ENCODE measurements around the gene MRPS7.

MRPS7 gene

DNA sequence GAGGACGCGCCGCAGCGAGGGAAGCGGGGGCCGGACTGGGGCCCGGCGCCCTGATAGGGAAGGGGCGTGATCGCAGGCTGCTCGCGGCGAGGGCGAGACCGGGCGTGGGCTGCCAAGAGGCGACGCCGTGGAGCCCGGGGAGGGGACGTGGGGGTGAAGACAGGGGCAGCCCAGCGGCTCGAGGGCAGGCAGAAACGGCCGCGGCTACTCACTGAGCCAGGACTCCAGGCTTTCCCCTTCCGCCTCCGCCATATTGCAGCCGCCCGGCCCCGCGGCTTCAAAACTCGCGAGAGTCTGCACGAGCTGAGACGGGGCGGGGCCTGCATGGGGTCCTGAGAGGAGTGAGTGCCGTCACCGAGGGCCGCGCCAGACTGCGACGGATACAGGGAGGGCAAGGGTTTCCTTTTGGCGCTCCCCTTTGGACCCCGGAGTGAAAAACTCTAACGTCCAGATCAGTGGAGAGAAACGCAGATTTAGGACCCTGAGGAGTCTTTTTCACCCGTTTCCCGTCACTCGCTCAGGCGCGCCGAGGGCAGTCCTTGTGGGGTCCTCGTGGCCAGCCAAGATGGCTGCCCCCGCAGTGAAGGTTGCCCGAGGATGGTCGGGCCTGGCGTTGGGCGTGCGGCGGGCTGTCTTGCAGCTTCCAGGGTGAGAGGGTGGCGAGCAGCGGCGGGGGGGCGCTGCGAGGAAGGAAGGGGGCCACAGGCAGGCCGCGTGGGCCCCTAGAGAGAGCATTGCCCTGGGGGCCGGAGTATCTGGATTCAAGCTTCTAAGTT, at the start of gene MRPS7, which contains the start of gene GGA3:
MRPS7 (plus strand) TSS at position 544 of the 776 bp plus-strand sequence; CDS start at position 566, 22 bp downstream.
GGA3 (minus strand) TSS at position 271 of the 776 bp plus-strand sequence; CDS start at position 252, 19 bp downstream.
- DNase-seq (ENCODE audit: low spot score), result peak; percentile 92

DNA sequence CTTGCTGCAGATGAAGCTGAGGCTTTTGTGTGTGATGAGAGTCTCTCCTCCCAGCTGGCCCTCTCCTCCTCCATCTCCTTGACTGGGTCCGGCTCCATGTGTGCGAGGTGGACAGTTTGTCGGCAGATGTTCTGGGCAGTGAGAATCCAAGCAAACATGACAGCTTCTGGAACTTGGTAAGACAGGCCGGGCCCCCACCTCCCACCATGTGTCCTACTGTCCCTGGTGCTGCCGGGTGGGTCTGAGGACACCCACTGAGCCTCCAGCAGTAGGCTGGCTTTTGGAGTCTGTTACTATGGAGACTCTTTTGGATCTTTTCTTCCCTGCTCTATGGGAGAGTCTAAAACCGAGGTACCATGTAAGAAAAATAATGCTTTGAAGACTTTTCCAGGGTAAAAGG, 43.5 kb upstream of the MRPS7 start:
- no peak for DNase-seq (ENCODE audit: low spot score)

GRCh38 chr17:75219815-75220214, 41.9 kb upstream of the MRPS7 start:
- no peak for DNase-seq (ENCODE audit: low spot score)

DNA sequence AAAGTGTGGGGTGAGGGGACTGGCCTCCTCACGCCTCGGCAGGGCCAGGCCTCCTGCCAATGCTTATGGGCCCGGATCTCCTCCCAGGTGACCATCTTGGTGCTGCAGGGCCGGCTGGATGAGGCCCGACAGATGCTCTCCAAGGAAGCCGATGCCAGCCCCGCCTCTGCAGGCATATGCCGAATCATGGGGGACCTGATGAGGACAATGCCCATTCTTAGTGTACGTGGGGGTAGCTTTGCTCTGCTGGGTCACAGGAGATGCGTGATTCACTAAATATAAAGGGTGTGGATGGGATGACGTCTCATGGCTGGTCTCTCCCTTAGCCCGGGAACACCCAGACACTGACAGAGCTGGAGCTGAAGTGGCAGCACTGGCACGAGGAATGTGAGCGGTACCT, 36.7 kb upstream of the MRPS7 start:
- DNase-seq (ENCODE audit: low spot score), result no peak

- no peak for DNase-seq (ENCODE audit: low spot score)
Observed at GRCh38 chr17:75227729-75228128, 34.0 kb upstream of the MRPS7 start.

DNA sequence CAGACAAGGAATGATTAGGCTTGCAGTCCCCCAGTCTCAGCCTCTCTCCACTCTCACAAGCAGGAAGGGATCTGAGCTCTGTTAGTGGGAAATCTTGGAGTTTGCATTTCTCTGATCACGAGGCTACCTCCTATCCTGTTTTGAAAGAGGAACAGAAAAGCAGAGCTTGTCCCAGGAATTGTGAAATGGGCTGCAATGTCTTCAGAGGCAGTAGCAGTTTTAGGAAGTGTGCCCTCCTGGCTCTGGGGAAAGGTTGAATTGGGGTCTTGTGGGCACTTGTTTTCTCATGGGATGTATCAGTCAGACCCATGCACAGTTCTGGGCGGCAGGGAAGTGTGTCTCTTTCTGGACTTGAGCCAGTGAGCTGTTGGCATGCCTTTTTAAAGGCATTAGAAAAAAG, 33.4 kb upstream of the MRPS7 start:
- DNase-seq (ENCODE audit: low spot score), result no peak

DNA sequence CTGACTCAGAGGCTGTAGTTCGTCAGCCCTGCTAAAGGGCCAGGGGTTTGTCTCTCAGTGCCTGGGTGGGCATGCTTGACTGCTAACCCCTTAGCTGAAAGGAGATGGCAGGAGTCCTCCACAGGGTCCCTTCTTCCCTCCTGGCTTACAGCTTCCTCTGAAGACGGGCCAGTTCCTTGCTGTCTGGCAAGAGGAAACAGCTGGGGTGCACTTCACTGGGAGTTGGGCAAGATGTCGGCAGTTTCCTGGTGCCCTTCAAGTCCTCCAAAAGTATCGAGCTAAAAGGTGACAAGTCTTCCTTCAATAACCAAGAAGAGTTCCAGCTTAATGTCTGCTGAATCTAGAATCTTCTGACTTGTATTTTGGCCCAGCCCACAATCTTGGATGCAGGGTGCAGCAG, 32.8 kb upstream of the MRPS7 start:
- no peak for DNase-seq (ENCODE audit: low spot score)

- DNase-seq (ENCODE audit: low spot score), result no peak
Observed at GRCh38 chr17:75231071-75231470, 30.6 kb upstream of the MRPS7 start.

DNA sequence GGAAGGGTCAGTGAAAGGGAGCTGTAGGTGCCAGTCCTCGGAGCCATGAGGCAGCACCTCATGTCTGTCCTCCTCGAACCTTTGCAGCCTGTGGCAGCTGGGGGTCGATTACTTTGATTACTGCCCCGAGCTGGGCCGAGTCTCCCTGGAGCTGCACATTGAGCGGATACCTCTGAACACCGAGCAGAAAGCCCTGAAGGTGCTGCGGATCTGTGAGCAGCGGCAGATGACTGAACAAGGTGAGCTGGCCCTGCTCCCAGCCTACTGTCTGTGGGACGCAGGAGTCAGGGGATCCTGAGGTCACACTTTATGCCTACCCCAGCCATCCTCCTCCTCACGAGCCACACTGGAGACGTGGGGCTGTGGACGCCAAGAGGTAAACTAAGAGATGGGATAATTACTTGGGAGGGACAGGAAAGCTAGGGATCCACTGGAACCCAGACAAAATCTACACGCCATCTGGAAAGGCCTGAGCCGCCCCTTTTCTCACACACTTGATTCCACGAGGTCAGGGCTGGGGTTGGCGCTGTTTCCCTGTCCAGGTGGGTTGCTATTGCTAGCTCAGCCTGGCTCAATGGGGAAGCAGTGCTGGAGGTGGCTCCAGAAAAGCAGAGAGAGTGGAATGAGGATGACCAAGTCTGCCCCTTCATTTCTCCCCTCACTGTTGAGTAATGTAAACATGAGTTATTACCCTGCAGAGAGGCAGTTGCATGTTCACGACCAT, 29.8 kb upstream of the MRPS7 start:
- no peak for DNase-seq (ENCODE audit: low spot score)

- DNase-seq (ENCODE audit: low spot score), result no peak
Observed at GRCh38 chr17:75232786-75233185, 28.9 kb upstream of the MRPS7 start.

DNA sequence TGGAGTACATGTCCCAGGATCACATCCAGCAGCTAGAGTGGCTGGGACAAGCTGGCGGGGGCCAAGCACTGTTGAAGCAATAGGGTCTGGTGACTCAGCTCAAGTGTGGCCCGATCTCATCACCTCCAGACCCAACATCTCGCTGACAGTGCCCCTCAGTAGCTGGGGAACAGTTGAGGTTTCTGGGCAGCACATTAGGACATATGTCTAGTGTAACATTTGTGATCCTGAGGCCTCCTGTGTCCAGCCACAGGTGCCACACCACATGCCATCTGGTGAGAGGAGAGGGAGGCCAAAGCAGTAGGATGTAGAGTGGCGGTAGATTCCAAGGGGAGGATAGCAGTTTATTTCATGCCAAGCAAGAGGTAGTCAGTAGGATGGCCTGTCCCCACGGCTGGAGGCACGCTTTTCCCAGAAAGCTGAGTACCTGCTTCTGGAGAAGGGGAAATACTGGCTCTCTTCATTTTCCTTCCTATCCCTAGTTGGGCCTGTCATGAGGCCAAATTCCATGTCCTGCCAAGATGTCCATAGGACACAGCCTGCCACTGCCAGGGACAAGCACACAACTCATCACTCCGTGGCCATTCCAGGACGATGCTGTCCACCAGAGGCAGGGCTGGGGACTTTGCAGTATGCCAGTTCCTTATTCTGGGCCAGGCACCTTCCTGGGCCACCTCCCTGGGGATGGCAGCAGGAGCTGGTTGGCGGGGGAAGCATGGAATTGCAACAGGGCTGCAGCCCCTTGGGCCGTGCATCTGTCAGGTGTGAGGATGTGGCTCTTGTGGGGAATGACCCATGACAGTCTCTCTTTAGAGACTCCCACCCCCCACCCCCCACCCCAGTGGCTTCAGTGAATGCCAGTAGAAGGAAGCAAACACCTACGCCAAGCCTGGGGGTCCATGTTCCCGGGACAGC, 24.3 kb upstream of the MRPS7 start:
- no peak for DNase-seq (ENCODE audit: low spot score)

GRCh38 chr17:75238020-75238580, 23.6 kb upstream of the MRPS7 start:
- DNase-seq (ENCODE audit: low spot score), result no peak

GRCh38 chr17:75238684-75239191, 22.9 kb upstream of the MRPS7 start:
- peak; percentile 86 for DNase-seq (ENCODE audit: low spot score)

DNA sequence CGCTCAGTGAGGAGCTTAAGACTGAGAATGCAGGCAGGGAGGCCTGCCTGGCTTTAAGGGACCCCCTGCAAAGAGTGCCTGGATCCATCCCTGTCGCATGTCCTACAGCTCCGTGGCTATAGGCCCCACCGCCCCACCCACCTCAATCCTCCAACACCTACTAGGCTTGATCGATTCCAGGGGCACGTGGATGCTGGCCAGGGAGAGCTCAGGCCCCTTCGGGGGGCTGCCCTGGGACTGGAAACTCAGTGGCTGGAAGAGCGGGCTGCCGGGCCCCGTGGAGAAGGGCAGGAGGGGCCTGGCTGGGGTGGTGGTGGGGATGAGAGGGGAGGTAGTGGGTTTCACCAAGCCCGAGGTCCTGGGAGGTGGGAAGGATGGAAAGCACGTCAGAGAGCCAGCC, 22.5 kb upstream of the MRPS7 start:
- no peak for DNase-seq (ENCODE audit: low spot score)

GRCh38 chr17:75239778-75240393, 21.8 kb upstream of the MRPS7 start:
- DNase-seq (ENCODE audit: low spot score), result no peak

- DNase-seq (ENCODE audit: low spot score), result peak; percentile 44
Observed at GRCh38 chr17:75240394-75241142, 21.1 kb upstream of the MRPS7 start.

- DNase-seq (ENCODE audit: low spot score), result no peak
Observed at GRCh38 chr17:75241143-75241430, 20.6 kb upstream of the MRPS7 start.

- DNase-seq (ENCODE audit: low spot score), result no peak
Observed at GRCh38 chr17:75241502-75241901, 20.2 kb upstream of the MRPS7 start.

- no peak for DNase-seq (ENCODE audit: low spot score)
Observed at GRCh38 chr17:75241996-75242460, 19.7 kb upstream of the MRPS7 start.

DNA sequence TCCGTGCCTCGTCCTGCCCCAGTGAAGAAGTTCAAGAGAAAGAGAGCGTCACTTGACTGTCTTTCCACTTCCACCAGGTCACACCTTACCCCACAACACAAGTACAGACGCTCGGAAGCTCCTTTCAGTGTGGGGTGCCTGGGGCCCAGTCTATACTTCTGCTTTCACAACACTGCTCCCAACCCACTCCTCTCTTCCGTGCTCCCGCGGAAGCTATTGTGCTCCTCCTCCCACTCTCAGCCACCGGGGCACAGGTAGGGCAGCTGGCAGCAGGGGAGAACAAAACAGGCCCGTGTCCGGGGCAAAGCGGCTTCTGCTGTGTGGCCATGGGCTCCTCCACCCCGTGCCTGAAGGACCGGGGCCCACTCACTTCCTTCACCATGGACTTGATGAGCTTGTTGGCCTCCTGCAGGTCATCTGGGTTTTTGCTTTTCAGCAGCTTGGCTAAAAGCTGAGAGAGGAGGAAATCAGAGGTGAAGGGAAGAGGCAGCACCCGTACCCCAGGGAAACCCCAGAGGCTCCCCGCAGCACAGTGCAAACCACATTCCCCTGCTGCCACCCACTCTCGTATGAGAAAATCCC, 19.1 kb upstream of the MRPS7 start:
- peak; percentile 71 for DNase-seq (ENCODE audit: low spot score)
